ENCODE data around the gene ATG10.
"Not testable (repeated sequence)": the region's sequence is repeated elsewhere in the genome, so short reads cannot be mapped to it uniquely, and the experiment has no call there.

The ATG10 gene

DNA sequence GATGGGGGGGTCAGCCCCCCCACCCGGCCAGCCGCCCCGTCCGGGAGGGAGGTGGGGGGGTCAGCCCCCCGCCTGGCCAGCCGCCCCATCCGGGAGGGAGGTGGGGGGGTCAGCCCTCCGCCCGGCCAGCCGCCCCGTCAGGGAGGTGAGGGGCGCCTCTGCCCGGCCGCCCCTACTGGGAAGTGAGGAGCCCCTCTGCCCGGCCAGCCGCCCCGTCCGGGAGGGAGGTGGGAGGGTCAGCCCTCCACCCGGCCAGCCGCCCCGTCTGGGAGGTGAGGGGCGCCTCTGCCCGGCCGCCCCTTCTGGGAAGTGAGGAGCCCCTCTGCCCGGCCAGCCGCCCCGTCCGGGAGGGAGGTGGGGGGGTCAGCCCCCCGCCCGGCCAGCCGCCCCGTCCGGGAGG lies 168.0 kb downstream of the ATG10 start:
- DNase-seq: not testable (repeated sequence)

DNA sequence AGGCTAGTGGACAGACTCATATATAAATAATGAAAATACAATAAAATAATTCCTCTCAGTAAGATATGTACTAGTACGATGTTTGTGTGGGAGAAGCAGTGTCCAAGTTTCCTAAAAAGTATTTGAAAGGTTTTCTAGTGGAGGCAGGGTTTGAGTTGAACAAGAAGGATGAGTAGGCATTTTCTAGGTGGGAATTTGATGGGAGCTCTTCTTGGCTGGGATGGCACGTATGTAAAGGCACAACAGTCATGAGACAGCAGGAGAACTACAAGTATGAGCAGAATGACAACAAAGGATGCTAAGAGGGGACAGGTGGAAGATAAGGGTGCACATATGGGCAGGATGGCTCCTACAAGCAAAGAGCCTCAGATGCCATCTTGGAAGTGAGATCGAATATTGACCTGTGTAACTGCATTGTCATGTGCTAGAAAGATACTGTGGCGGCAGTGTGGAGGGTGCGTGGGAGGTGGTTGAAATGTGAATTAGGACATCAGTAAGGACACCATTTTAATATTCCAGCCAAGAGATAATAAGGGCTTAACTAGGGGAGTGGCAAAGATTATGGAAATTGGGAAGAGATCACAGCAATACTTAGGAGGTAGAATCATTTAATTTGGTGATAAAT lies 170.5 kb downstream of the ATG10 start:
- no peak for DNase-seq

DNA sequence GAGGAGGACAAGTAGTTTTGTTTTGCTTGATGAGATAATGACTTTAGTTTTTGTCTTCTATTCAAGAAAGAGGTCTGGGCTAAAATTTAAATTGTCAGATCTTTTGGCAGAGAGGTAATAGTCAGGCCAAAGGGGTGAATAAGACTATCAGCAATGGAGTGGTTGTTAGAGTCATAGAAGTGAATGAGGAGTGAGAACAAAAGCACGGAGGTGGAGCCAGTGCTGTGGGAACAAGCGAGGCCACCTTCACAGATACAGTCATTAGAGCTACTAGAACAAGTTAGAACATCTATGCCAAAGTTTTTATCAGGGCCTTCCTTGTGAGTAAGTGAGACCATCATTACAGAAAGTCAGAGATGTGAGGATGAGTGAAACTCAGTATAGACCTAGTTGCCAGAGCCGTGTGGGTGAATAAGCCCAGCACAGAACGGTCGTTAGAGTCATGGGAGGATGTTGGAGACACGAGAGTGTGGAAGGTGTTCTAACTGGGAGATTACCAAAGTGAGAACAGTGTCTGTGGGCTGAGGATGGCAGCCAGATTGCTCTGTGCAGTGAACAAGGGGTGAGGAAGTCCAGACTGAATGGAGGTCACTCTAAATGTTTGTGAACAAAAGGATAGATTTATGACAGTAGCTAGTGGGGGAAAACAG lies 171.2 kb downstream of the ATG10 start:
- DNase-seq: no peak

DNA sequence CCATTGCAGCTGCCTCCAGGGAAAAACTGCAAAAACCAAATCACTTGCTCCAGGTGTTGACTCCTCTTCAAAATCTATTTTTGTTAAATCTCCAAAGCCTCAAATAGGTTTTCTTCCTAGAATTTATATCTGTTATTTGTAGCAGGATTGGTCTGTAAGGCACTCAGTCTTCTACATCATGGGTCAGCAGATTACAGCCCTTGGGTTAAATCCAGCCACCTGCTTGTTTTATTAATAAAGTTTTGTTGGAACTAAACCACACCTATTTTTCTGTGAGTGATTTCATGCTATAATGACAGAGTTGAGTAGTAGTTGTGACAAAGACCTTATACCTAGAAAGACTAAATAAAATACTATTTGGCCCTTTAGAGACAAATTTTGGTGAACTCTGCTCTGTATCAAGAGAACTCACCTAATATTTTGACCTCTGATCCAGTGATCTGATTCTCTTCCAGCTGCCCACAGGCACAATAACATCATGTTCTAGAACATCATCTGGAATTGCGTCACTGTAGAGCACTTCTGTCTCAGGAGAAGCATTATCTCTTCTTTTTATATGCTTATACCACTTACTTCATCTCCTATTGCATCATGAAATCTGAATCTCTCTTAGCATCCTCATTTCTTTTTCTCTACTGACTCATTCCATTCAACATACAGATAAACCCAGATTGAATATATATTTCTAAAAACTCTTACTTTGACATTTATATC lies 176.2 kb downstream of the ATG10 start:
- DNase-seq: no peak

DNA sequence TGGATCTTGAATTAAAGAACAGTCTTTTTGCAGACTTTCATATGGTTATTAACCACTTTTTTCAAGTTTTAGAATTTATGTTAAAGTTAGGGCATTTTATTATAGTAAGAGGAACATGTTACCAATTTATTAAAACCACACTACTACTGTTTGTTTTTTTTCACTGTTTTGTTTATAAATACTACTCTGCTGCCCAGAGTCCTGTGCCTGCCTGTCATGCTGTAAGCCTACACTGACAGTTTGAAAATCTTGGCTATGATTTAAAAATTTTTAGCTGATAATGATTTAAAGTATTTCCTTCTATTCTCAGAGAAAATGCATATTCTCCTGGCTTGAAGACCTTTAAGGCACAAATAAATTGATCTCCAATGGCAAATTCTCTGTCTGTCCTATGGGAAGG lies 177.6 kb downstream of the ATG10 start:
- DNase-seq: no peak

DNA sequence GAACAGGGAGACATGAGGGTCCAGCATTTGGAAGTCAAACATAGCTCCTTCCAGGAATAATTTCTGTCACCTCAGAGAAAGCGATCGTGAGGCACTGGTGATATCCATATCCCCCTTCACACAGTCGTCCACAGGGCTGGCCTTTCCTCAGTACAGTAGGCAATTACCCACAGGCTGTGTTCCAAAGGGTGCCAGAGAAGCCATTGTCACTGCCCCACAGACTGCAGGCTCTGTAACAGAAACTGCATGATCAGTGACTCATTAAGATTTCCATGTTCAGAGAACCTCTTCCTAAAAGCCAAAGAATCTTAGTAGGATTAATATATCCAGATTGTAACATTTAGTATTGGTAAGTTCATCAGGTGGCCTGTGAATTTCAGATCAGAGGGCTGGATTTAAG lies 178.7 kb downstream of the ATG10 start:
- no peak for DNase-seq

DNA sequence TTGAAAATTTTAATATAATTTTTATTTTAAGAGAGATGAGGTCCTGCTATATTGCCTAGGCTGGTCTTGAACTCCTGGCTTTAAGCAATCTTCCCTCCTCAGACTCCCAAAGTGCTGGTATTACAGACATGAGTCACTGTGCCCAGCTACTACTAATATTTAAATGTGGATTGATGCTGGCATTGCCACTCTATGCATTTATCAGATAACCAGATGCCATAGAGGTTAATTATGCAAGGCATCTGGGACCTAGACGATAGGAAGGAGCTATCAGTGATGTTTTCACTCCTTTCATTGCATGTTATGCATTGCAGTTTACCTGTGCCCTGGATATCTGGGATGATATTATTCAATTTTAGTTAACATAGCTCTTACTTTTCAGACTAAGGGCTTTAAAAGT lies 179.4 kb downstream of the ATG10 start:
- DNase-seq: no peak

DNA sequence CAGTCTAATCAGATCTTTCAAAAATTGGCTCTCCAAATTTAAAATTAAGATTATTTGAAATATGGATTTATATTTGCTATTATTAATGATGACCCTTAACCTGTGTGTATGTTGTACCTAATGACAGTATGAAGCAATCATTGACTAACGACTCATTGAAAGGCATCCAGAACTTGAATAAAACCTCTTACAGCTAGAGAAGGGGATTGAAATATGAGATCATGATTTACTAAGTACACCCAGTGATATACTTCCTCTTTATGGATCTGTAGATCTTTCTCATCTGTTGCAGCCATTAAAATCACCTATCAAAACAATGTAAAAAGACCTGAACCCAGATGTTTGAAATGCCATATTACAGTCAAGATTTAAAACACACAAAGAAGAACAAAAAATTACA lies 179.8 kb downstream of the ATG10 start:
- no peak for DNase-seq

DNA sequence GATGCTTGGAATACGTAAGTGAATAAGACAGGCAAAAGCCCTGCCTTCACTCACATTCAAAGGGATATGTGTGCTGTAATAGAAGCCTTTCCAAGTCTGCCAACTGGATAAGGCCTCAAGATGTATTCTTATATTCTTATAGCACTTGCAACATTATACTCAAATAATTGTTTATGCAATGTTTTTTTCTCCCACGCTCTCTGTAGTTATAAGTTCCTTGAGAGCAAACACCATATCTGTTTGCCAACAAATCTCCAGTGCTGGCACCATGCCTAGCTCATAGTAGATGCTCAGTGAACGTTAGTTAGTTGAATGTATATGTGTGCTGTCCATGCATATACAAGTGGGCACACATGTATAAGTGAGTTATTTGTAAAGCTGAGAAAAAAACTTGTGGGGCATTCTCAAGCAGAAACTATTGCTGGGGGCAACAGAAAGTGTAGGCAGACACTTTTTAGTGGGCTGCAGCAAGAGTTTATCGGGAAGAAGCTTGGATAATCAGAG lies 181.2 kb downstream of the ATG10 start:
- no peak for DNase-seq

DNA sequence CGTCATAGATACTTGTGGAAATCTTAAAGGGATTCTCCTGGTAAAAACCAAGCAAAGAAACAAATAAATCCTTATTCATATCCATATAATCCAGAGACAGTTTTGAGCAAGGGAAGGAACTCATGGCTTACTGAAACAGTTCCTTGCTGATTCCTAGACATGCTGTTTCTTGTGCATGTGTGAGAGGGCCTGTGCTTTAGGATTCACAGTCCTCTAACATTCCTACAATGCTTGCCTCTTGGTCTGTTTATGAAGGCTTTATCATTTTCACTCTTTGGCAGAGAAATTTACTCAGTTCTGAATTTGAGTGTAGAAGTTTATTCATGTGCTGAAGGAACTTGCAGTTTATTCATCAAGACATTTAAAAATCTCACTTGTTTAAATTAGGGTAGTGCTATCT lies 183.0 kb downstream of the ATG10 start:
- no peak for DNase-seq

DNA sequence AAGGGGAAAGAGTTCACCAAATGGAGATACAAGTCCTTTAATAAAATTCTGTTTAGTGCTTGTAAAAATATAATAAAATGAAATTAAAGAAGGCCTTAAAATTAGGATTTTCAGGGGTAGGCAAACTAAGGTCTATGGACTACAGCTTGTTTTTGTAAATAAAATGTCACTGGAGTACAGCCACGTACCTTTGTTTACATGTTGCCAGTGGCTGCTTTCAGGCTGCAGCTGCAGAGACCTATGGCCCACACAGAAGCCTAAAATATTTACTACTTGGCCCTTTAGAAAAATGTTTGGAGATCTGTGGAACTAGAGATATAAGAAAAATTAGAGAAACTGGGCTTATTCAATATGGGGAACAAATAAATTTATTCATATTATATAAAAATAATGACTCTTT lies 183.5 kb downstream of the ATG10 start:
- no peak for DNase-seq

DNA sequence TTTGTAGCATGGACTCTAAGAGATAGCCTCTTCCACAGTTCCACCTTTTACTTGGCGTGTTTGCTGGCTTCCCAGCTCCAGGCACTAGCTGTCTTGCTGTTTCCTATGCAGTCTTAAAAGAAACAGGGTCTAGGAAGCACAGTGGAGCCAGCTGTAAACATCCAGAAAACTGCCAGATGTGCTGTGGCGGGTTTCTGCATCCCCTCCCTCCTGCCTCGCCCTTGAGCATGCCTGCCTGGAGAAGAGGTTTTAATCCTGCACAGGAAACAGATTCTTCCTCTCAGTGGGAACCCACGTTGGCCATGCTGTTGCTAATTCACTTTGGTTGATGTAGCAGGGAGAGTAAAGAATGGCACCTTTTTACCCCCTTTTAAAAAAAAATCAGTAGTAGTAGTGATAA lies 185.1 kb downstream of the ATG10 start:
- no peak for DNase-seq

DNA sequence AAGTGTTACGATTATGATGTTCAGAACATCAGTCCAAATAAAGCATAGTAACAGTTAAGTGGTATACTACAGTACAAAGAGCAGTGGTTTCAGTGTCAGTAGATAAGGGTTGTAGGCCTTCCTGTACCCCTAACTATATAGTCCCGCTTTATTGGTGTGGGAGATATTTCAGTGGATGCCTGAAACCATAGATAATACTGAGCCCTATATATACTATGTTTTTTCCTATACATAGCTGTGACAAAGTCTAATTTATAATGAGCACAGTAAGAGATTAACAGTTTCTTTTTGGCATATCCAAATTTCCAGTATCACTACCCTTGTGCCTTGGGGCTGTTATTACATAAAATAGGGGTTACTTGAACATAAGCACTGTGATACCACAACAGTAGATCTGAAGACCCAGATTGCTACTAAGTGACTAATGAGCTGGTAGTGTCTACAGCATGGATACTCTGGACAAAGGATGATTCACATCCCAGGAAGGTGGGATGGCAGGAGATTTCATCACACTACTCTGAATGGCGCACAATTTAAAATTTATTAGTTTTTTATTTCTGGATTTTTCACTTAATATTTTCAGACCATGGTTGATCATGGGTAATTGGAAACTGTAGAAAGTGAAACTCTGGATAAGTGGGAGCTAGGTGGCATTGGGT lies 187.1 kb downstream of the ATG10 start:
- DNase-seq: no peak

DNA sequence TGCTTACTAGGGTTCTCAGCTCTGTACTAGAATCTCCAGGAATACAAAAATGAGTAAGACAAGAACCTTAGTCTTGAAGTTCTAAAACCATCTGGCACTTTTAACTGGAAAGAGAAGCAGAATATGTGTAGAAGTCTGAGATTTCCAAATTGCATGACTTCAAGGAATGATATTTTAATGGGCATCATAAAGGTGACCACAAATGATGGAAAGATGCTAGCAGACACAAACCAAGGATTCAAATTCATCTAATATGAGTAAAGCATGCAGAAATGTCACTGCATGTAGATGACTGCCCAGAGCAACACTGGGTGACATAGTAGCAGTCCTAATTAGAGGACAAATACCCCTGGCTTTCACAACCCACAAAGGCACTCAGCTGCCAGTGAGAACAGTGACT lies 189.1 kb downstream of the ATG10 start:
- DNase-seq: no peak

DNA sequence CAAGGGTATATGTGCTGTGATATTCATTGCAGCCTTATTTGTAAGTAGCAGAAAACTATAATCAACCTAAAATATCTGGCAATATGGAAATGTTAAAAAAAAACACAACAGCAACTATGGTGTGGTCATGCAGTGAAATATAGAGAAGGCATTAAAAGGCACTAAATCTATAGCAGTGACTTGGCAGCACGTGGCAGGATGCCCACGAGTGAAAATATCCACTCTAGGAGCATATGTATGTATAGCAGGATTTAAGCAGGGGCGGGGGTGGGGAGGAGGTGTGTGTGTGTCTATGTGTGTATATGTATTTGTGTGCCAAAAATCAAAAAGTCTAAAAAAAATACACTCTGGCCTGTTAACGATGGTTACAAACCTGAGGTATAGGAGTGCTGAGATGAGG lies 190.8 kb downstream of the ATG10 start:
- no peak for DNase-seq

DNA sequence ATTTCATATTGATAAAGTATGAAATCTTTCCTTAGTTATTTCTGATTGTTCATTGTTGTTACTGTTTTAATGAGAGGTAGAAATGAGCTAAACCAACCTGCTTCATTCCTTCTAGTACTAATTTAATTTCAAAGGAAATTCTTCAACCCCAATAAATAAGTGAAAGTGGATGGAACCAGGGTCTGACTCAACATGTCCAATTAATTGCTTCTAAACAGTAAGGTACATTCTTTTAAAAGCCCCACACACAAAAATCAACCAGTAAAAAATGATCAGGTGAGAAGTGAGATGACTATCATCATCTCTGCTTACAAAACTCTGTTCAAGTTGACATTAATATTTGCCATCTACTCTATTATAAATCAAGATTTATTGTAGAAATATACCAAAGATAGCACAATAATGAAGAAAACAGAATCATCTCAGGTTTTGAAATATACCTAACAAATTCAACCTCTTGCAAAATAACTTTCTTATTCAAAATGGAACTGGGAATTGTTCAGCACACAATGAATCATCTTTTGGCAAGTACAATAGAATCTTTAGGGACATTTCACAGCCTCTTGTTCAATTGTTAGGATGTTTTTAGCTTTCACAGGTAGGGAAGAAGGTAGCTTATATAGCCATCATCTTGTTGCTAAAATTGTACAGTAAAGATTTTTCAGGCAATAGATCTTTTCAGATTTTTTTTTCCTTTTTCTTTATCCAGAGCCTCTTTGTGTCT lies 191.8 kb downstream of the ATG10 start:
- DNase-seq: no peak

DNA sequence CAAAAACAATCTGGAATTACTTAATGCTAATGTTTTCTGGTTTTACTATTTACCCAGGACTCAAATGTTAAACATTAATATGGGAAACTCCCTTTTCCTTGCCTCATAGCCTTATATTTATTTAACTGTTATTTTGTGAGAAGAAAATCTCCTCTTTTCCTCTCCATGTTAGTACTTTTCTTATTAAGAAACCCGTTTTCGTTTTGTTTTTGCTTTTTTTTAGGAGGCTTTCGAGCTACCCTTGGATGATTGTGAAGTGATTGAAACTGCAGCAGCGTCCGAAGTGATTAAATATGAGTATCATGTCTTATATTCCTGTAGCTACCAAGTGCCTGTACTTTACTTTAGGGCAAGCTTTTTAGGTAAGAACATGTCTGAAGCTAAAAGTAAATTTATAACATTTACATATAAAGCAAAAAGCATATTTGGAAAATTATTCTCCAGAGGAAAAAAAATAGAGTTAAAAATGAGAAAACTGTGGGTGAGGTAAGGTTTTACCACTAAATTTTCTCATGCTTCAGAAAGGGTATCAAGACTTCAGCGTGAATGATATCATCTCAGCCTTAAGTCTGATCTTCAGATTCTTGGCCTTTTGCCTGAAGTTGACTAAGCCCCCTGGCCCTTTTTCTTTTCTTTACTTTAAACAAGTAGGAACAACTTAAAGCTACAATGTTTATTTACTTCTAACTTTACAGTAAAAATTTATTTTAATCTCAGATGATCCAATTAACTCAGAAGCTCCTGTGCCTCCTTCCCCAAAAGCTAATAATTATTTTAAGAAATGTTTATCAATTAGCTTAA lies 192.6 kb downstream of the ATG10 start:
- DNase-seq: no peak

DNA sequence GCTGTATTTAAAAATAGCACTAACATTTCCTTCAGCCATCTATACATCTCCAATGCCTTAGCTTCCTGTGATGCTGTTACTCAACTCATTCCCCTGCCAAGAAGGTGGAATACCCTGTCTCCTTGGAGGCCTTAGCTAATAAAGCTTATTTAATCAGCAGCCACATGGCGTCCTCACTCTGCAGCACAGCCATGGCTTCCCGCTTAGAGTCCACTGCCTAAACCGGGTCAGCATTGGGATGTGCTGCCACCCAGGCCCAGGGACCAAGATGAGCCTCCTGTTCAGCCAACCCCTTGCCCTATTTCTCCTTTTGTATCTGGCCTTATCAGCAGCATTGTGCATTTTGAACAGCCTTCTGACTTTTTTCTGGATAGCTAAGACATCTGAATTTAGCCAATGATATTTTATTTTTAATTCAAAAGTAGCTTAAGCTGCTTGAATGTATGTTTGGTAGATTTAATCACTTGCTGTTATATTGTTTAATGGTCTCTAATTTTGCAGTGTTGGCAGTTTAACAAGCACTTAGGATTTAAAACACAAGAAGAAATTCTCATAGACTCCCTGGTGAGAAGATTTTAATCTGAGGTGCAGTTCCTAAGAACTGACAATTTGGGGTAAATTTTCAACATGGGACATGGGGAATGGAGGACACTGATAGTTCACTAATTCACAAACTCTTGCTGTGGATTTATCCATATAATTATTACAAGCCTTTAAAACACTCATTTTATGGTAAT lies 193.3 kb downstream of the ATG10 start:
- no peak for DNase-seq

DNA sequence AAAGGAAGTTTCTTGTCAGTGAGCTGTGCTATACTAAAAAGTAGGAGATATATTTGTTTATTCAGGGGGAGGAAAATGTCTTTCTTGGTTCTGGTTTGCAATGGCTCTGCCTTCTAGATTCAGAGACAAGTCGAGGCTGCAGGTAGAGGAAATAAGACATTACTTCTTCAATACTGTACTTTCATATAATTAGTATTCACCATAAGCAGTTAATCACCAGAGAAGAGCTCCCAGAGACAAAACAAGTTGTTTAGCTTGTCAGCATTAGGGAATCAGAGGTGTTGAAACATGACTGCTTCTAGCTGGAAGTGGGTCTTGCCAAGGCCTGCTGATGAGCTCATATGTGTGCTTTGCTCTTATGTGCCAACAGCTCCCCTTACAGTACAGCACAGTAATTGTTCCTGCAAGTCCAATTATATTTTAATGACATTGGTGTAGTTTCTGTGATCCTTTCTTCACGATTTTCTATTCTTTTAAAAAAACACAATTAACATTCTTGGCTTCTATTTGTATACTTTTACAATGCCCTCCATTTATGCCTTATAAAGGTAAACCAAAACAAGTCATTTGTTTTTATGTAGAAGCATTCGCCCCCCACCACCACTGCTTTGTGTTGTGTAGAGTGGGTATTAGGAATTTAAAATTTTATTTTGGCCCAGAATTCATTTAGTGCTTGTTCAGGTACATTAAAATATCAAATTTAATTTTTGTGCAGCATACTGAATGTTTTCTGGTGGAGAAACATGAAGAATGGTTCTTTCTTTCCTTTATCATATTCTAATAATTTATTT lies 194.1 kb downstream of the ATG10 start:
- peak; percentile 48 for DNase-seq

DNA sequence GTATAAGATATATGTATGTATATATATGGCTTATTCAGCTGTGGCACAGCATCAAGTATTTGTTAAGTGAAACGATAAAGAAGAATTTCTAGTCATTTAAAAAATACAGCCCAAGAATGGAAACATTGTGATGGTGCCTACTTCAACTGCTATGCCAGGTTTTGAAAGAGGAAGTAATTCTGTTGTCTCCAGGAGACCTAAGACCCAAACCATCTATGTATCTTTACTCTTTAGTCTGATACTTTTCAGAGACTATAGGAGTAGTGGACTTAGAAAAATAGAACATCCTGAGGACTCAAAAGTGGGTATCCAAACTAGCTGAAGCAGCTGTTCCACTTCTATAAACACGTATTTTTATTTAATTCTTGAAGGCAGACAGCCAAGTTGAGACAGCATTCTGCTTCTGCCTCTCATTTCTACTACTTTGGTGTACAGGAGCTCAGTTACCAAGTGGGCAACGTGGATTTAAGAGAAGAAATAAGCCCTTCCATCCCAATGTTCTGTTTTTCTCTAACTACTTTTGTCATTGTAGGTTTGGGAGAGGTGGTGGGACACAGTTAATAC lies 195.6 kb downstream of the ATG10 start:
- no peak for DNase-seq

All from CD4-positive, alpha-beta T cell treated with Interleukin-4 for 4 hours (primary cell).